Measurements from ENCODE around the gene NKD2.

GRCh38 chr5:1057485-1058082 is 49.0 kb downstream of the NKD2 start:
- no peak for TF ChIP-seq CTCF (IDR thresholded peaks at IDR 0.05)
- no peak for TF ChIP-seq POLR2A (IDR thresholded peaks at IDR 0.05)
- TF ChIP-seq POLR2AphosphoS5 (IDR thresholded peaks at IDR 0.05): no peak
- no peak for TF ChIP-seq EP300 (IDR thresholded peaks at IDR 0.05)
